ENCODE results near the gene B3GALT6.
A peak's percentile ranks its signal among the peaks of the same experiment; 100 is the strongest.

Gene B3GALT6

DNA sequence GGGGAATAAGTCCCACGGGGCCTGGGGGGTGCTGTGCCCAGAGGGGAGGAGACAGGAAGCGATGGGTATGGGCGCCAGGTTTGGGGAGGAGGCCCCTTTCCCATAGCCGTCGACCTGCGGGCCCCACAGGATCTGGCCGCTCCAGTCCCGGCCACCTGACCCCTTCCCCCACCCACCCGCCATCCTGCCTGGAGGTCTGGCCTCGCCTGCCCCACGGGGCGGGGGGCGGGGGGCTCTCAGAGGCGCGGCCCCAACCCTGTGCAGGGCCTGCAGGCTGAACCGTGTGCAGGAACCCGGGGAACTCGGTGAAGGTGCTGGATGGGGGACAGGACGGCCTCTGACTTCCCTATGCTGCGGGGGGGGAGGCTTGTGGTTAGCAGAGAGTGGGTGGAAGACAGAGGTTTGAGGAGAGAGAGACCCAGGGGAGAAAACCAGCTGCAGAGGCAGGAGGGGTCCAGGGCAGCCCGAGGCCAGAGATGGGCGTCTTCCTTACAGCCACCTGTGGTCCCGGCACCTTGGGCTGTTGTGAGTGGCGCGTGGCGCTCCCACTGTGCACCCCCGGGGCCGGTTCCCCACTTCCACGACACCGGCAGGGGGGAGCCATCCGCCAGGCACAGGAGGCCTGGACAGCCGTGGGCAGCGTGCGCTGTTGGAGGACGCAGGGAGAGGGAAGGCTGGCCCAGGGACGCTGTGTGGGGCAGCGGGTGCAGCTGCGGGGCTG is 23.2 kb upstream of the B3GALT6 start:
- Histone ChIP-seq H3K4me3 (ENCODE audit: low read length in 2 of 2) (peak overlapping the region in 1 of 2 donors; percentile 30), H3K27ac (ENCODE audit: low read depth in 2 of 2, low read length in 2 of 2) (peak overlapping the region; percentile 37 to 74), H3K27me3 (ENCODE audit: control insufficient read depth in 2 of 2, insufficient read depth in 2 of 2, low read length in 2 of 2) (peaks cover 14 to 38% of the 10 kb centered on the region in 2 donors), H3K4me1 (ENCODE audit: control insufficient read depth in 2 of 2, insufficient read depth in 2 of 2, low read length in 2 of 2) (peaks cover 14 to 16% of the 10 kb centered on the region in 2 donors), H3K9ac (ENCODE audit: low read depth in 1 of 2, low read length in 2 of 2) (peak overlapping the region in 1 of 2 donors; percentile 65), H3K36me3 (ENCODE audit: control insufficient read depth in 2 of 2, insufficient read depth in 2 of 2, low read length in 2 of 2) (no peaks in the 10 kb centered on the region), H3K9me3 (ENCODE audit: control insufficient read depth in 2 of 2, low read length in 2 of 2) (no peaks in the 10 kb centered on the region)

- Histone ChIP-seq H3K4me1 (ENCODE audit: control insufficient read depth in 2 of 2, insufficient read depth in 2 of 2, low read length in 2 of 2) (peaks cover 12 to 14% of the 10 kb centered on the region in 2 donors), H3K9me3 (ENCODE audit: control insufficient read depth in 2 of 2, low read length in 2 of 2) (no peaks in the 10 kb centered on the region), H3K4me3 (ENCODE audit: low read length in 2 of 2) (no peak overlapping the region), H3K9ac (ENCODE audit: low read depth in 1 of 2, low read length in 2 of 2) (no peak overlapping the region), H3K27ac (ENCODE audit: low read depth in 2 of 2, low read length in 2 of 2) (no peak overlapping the region), H3K27me3 (ENCODE audit: control insufficient read depth in 2 of 2, insufficient read depth in 2 of 2, low read length in 2 of 2) (peaks cover 9 to 26% of the 10 kb centered on the region in 2 donors), H3K36me3 (ENCODE audit: control insufficient read depth in 2 of 2, insufficient read depth in 2 of 2, low read length in 2 of 2) (no peaks in the 10 kb centered on the region)
Observed at GRCh38 chr1:1210726-1211540, 21.1 kb upstream of the B3GALT6 start.

DNA sequence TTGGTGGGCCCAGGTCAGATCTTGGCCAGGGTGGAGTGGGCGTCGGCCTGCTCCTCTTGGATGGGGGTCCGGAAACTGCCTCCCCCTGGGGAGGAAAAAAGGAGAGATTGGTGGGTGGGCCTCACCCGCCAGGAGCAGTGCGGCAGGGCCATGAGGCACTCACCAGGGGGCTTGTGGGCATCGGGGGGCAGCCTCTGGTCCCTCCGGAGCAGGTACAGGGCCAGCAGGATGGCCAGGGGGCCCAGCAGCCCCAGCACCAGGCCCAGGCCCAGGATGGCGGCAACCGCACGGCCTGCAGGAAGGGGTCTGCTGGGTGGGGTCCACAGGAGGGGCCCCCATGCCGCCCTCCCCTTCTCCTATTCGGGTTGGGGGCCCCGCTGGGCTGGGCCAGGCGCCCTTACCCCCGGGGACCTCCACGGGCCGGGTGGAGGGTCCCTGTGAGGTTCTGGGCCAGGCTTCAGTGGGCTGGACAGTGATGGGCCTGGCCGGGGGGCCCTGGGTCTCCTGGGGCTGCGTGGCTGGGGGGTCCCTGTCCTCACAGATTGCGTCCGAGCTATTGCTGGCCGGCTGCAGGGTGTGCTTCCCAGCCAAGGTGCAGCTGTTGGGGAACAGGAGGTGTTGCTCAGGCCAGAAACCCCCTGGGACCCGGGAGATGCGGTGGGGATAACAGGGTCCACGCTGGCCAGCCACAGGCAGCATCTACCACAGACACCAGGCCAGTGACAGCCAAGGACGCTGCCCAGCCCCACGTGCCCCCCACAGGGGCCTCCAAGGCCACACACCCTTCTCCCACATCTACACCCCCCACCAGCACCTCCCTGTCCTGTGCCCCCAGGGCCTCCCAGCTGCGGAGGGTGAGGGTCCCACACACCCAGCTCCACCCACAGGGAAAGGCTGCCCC is 20.2 kb upstream of the B3GALT6 start:
- Histone ChIP-seq H3K27ac (ENCODE audit: low read depth in 2 of 2, low read length in 2 of 2) (no peak overlapping the region), H3K4me3 (ENCODE audit: low read length in 2 of 2) (no peak overlapping the region)

DNA sequence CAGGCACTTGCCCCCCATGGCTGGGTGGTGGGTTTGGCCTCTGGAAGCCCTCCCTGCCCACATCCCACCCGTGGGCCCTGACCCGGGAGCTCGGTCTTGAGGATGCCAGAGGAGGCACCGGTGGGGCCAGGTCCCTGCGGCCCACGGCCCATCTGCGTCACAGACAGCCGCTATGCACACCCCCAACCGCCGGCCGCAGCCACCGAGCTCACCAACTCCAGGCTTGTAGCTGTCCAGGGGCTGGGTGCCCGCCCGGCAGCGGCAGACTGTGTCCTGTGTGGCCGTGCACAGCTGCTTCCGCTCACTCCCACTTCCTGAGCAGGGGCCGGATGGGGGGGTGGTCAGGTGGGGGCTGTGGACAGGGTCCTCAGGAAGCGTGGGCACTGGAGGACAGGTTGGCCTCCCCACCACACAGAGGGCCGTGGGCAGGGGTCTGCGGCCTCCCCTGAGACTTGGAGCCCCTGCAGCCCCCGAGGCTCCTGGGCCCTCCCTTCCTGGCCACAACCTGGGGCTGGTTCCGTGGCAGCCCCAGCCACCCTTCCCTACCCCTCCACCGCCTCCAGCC is 19.2 kb upstream of the B3GALT6 start:
- peaks cover 8 to 10% of the 10 kb centered on the region in 2 donors for H3K4me1 ChIP-seq (ENCODE audit: control insufficient read depth in 2 of 2, insufficient read depth in 2 of 2, low read length in 2 of 2)
- peaks cover 2 to 13% of the 10 kb centered on the region in 2 donors for H3K27me3 ChIP-seq (ENCODE audit: control insufficient read depth in 2 of 2, insufficient read depth in 2 of 2, low read length in 2 of 2)
- H3K9me3 ChIP-seq (ENCODE audit: control insufficient read depth in 2 of 2, low read length in 2 of 2), result no peaks in the 10 kb centered on the region
- peak overlapping the region; percentile 29 to 48 for H3K27ac ChIP-seq (ENCODE audit: low read depth in 2 of 2, low read length in 2 of 2)
- H3K4me3 ChIP-seq (ENCODE audit: low read length in 2 of 2), result peak overlapping the region; percentile 13 to 16
- peak overlapping the region in 1 of 2 donors; percentile 26 for H3K9ac ChIP-seq (ENCODE audit: low read depth in 1 of 2, low read length in 2 of 2)
- H3K36me3 ChIP-seq (ENCODE audit: control insufficient read depth in 2 of 2, insufficient read depth in 2 of 2, low read length in 2 of 2), result peaks cover 8 to 12% of the 10 kb centered on the region in 2 donors

More for the DNA sequence above, 20.2 kb upstream of the B3GALT6 start:
- H3K9me3 ChIP-seq (ENCODE audit: control insufficient read depth in 2 of 2, low read length in 2 of 2), result no peaks in the 10 kb centered on the region
- H3K27me3 ChIP-seq (ENCODE audit: control insufficient read depth in 2 of 2, insufficient read depth in 2 of 2, low read length in 2 of 2), result peaks cover 5 to 18% of the 10 kb centered on the region in 2 donors
- no peak overlapping the region for H3K9ac ChIP-seq (ENCODE audit: low read depth in 1 of 2, low read length in 2 of 2)
- peaks cover 8 to 10% of the 10 kb centered on the region in 2 donors for H3K4me1 ChIP-seq (ENCODE audit: control insufficient read depth in 2 of 2, insufficient read depth in 2 of 2, low read length in 2 of 2)
- H3K36me3 ChIP-seq (ENCODE audit: control insufficient read depth in 2 of 2, insufficient read depth in 2 of 2, low read length in 2 of 2), result peaks cover 3 to 6% of the 10 kb centered on the region in 2 donors

DNA sequence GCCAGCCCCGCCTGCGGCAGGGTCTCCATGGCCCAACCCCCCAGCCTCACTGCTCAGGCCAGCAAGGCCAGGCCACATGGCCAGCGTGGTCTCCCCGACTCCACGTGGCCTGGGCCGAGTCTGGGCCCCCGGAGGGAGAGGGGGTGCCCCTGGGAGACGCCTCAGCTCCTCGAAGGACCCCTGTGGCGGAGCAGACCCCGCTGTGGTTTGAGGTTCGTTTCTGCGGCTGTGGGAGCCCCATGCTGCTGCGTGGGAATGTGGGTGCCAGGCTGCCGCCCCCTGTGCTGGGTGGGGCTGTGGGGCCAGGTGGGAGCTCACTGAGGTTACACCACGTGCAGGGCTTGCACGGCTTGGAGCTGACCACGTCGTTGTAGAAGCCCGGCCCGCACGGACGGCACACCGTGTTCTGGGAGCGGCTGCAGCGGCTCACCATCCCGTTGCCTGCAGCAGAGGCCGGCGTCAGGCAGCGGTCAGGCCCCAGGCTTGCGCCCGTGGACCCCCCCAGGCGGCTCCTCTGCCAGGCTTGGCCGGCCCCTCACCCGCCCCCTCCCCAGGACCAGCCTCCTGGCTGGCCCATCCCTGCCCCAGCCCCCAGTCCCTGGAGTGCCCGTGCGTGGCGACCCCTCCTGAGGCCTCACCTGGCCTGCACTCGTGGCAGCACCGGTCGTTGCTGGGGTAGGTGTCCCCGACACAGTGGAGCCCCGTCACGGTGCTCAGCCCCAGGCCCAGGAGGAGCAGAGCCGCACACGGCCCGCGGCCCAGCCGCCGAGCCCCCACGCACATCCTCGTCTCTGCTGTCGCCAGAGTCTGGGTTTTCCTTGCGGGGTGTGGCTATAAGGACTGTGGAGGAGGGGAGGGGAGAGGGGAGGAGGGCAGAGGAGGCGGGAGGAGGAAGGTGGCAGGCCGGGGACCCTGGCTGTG is 18.4 kb upstream of the B3GALT6 start, which contains the start of gene TNFRSF4:
TSS of gene TNFRSF4 (minus strand) at position 809 of the 921 bp plus-strand sequence. CDS start at position 783, 26 bp downstream.
- Histone ChIP-seq H3K36me3 (ENCODE audit: control insufficient read depth in 2 of 2, insufficient read depth in 2 of 2, low read length in 2 of 2) (peaks cover 15 to 20% of the 10 kb centered on the region in 2 donors), H3K27ac (ENCODE audit: low read depth in 2 of 2, low read length in 2 of 2) (peak within 1 kb of the TSS in 1 of 2 donors; percentile 48), H3K4me1 (ENCODE audit: control insufficient read depth in 2 of 2, insufficient read depth in 2 of 2, low read length in 2 of 2) (peaks cover 3 to 5% of the 10 kb centered on the region in 2 donors), H3K27me3 (ENCODE audit: control insufficient read depth in 2 of 2, insufficient read depth in 2 of 2, low read length in 2 of 2) (peaks cover 2 to 10% of the 10 kb centered on the region in 2 donors), H3K9me3 (ENCODE audit: control insufficient read depth in 2 of 2, low read length in 2 of 2) (no peaks in the 10 kb centered on the region), H3K4me3 (ENCODE audit: low read length in 2 of 2) (peak within 1 kb of the TSS in 1 of 2 donors; percentile 13), H3K9ac (ENCODE audit: low read depth in 1 of 2, low read length in 2 of 2) (no peak within 1 kb of the TSS)

DNA sequence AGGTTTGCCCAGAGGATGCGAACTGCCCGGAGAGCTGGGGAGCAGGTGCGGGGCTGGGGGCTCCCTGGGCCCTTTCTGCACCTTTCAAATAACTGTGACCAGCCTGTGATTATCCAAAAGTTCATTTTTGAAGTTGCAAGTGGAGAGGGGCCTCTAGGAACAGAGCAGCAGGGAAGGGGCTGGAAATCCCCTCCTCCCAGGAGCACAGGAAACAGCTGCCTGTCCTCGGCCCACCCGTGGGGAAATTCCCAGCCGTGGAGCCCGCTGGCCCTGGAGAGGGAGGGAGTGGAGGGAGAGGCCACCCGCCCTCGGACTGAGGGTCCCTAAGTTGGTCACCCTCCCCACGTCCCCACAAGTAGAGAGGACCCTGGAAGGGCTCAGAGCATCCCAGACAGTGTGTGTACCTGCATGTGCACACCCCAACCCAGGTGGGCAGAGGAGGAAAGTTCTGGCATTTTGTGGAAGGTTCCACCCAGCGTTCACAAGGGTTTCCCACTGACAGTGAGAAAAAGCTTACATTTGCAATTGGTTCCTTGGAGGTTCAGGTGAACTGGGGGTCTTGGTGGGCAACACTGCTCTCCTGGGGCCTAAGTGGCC is 16.9 kb upstream of the B3GALT6 start:
- no peak overlapping the region for H3K9ac ChIP-seq (ENCODE audit: low read depth in 1 of 2, low read length in 2 of 2)

GRCh38 chr1:1215881-1216605 is 16.0 kb upstream of the B3GALT6 start:
- Histone ChIP-seq H3K4me3 (ENCODE audit: low read length in 2 of 2) (no peak overlapping the region), H3K36me3 (ENCODE audit: control insufficient read depth in 2 of 2, insufficient read depth in 2 of 2, low read length in 2 of 2) (peaks cover 32 to 36% of the 10 kb centered on the region in 2 donors), H3K27ac (ENCODE audit: low read depth in 2 of 2, low read length in 2 of 2) (peak overlapping the region in 1 of 2 donors; percentile 4), H3K9ac (ENCODE audit: low read depth in 1 of 2, low read length in 2 of 2) (no peak overlapping the region), H3K9me3 (ENCODE audit: control insufficient read depth in 2 of 2, low read length in 2 of 2) (no peaks in the 10 kb centered on the region), H3K4me1 (ENCODE audit: control insufficient read depth in 2 of 2, insufficient read depth in 2 of 2, low read length in 2 of 2) (peaks cover 3 to 5% of the 10 kb centered on the region in 2 donors), H3K27me3 (ENCODE audit: control insufficient read depth in 2 of 2, insufficient read depth in 2 of 2, low read length in 2 of 2) (no peaks in the 10 kb centered on the region)

More for the DNA sequence above, 16.9 kb upstream of the B3GALT6 start:
- Histone ChIP-seq H3K4me1 (ENCODE audit: control insufficient read depth in 2 of 2, insufficient read depth in 2 of 2, low read length in 2 of 2) (peaks cover 3 to 5% of the 10 kb centered on the region in 2 donors), H3K9me3 (ENCODE audit: control insufficient read depth in 2 of 2, low read length in 2 of 2) (no peaks in the 10 kb centered on the region), H3K27me3 (ENCODE audit: control insufficient read depth in 2 of 2, insufficient read depth in 2 of 2, low read length in 2 of 2) (peaks cover 0 to 4% of the 10 kb centered on the region in 2 donors), H3K4me3 (ENCODE audit: low read length in 2 of 2) (no peak overlapping the region), H3K36me3 (ENCODE audit: control insufficient read depth in 2 of 2, insufficient read depth in 2 of 2, low read length in 2 of 2) (peaks cover 24 to 28% of the 10 kb centered on the region in 2 donors), H3K27ac (ENCODE audit: low read depth in 2 of 2, low read length in 2 of 2) (no peak overlapping the region)

Measured in mucosa of rectum (tissue), 2 donors.